ENCODE measurements around the gene ANP32B.

ANP32B gene

GRCh38 chr9:98006127-98006796 is 23.1 kb downstream of the ANP32B start:
- no peak overlapping the region for H3K27ac ChIP-seq

DNA sequence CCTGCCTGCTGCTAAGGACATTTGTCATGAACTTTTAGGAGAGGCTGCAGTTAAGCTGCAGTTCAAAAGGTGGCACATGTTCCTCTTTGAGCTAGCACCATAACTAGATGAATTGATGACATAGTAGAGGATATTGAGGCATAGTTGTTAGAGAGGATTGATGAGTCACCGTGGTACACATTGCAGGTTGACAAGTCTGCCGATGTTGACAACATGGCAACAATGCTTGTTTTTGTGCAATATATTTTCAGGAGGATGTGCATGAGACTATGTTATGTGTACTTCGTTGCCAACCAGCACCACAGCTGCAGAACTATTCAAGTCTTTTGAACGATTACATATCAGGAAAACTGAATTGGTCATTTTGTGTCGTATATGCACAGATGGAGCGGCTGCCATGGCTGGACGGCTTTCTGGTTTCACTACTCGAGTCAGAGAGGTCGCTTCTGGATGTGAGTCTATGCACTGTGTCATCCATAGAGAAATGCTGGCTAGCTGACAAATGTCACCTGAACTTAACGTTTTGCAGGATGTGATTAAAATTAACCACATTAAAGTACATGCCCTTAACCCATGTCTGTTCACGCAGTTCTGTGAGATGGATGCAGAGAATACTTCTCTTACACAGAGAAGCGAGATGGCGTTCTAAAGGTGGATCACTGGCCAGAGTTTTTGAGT is 24.2 kb downstream of the ANP32B start:
- H3K36me3 ChIP-seq, result peaks cover 59% of the 10 kb centered on the region
- no peak overlapping the region for H3K4me3 ChIP-seq (ENCODE audit: low read depth in 1 of 2, low read length in 1 of 2)
- peaks cover 16 to 30% of the 10 kb centered on the region in 2 experiments for H3K4me1 ChIP-seq (ENCODE audit: control insufficient read depth in 1 of 2, insufficient read depth in 1 of 2, low read depth in 1 of 2, low read length in 1 of 2)
- no peaks in the 10 kb centered on the region for H3K9me3 ChIP-seq
- H3K27ac ChIP-seq, result peak overlapping the region; percentile 35
- H3K27me3 ChIP-seq, result no peaks in the 10 kb centered on the region
- no peak for TF ChIP-seq CTCF (IDR thresholded peaks at IDR 0.05)

More at GRCh38 chr9:98006127-98006796, 23.1 kb downstream of the ANP32B start:
- H3K4me3 ChIP-seq (ENCODE audit: low read depth in 1 of 2, low read length in 1 of 2), result no peak overlapping the region
- peaks cover 47% of the 10 kb centered on the region for H3K36me3 ChIP-seq
- no peaks in the 10 kb centered on the region for H3K27me3 ChIP-seq
- no peak for TF ChIP-seq CTCF (IDR thresholded peaks at IDR 0.05)
- H3K4me1 ChIP-seq (ENCODE audit: control insufficient read depth in 1 of 2, insufficient read depth in 1 of 2, low read depth in 1 of 2, low read length in 1 of 2), result peaks cover 16 to 34% of the 10 kb centered on the region in 2 experiments
- H3K9me3 ChIP-seq, result no peaks in the 10 kb centered on the region

GRCh38 chr9:98008764-98009163 is 25.6 kb downstream of the ANP32B start:
- peaks cover 72% of the 10 kb centered on the region for H3K36me3 ChIP-seq
- peaks cover 6 to 16% of the 10 kb centered on the region in 2 experiments for H3K4me1 ChIP-seq (ENCODE audit: control insufficient read depth in 1 of 2, insufficient read depth in 1 of 2, low read depth in 1 of 2, low read length in 1 of 2)
- no peak for TF ChIP-seq CTCF (IDR thresholded peaks at IDR 0.05)
- H3K9me3 ChIP-seq, result no peaks in the 10 kb centered on the region
- no peak overlapping the region for H3K27ac ChIP-seq
- no peak overlapping the region for H3K4me3 ChIP-seq (ENCODE audit: low read depth in 1 of 2, low read length in 1 of 2)
- H3K27me3 ChIP-seq, result no peaks in the 10 kb centered on the region

GRCh38 chr9:98009437-98009836 is 26.3 kb downstream of the ANP32B start:
- no peak for TF ChIP-seq CTCF (IDR thresholded peaks at IDR 0.05)
- H3K9me3 ChIP-seq, result no peaks in the 10 kb centered on the region
- H3K4me1 ChIP-seq (ENCODE audit: control insufficient read depth in 1 of 2, insufficient read depth in 1 of 2, low read depth in 1 of 2, low read length in 1 of 2), result peaks cover 6 to 14% of the 10 kb centered on the region in 2 experiments
- H3K27ac ChIP-seq, result peak overlapping the region; percentile 54
- H3K36me3 ChIP-seq, result peaks cover 79% of the 10 kb centered on the region
- H3K4me3 ChIP-seq (ENCODE audit: low read depth in 1 of 2, low read length in 1 of 2), result no peak overlapping the region
- no peaks in the 10 kb centered on the region for H3K27me3 ChIP-seq

- Histone ChIP-seq H3K27me3 (no peaks in the 10 kb centered on the region), H3K4me3 (ENCODE audit: low read depth in 1 of 2, low read length in 1 of 2) (no peak overlapping the region), H3K36me3 (peaks cover 82% of the 10 kb centered on the region), H3K27ac (peak overlapping the region; percentile 54), H3K9me3 (no peaks in the 10 kb centered on the region), H3K4me1 (ENCODE audit: control insufficient read depth in 1 of 2, insufficient read depth in 1 of 2, low read depth in 1 of 2, low read length in 1 of 2) (peaks cover 6 to 14% of the 10 kb centered on the region in 2 experiments)
- TF ChIP-seq CTCF (IDR thresholded peaks at IDR 0.05), result no peak
Observed at GRCh38 chr9:98009936-98010335, 26.8 kb downstream of the ANP32B start.
